ENCODE data around the gene ITGB4. TPM values are rescaled to one million over a fixed set of nuclear protein-coding genes. Genes with fewer than 3 reads are reported as not detected.
A peak's percentile ranks its signal among the peaks of the same experiment; 100 is the strongest.
"Not testable (repeated sequence)": the region's sequence is repeated elsewhere in the genome, so short reads cannot be mapped to it uniquely, and the experiment has no call there.

ITGB4 gene
- total RNA-seq, 2 experiments from 2014 or later: 0.81 to 1.3 TPM

DNA sequence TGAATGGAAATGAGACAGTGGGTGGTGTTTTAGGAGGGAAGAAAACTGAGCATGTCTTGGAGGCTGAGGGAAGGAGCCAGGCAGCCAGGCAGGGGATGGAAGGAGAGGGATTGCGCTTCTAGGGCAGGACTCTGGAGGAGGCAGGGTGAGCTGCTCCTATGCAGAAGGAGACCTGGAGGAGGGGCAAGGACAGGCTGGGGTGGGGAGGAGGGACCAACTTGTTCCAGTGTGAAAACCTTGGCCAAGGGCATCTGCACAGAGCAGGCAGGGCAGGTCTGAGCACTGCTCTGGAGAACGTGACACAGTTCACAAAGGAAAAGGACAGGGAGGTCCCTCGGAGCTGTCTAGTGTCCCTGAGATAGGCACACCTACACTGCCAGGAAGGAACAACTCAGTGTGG, 38.2 kb downstream of the ITGB4 start:
- CTCF ChIA-PET: no interaction called here
- intact Hi-C loops (cut with DNase I, micrococcal nuclease): loop anchor here in 1 of 2 experiments (10.0 kb wide), 1 partner anchor 495 kb away; the partner anchor contains the start of genes GGA3 and MRPS7
- ATAC-seq (ENCODE audit: poor library complexity): no peak

DNA sequence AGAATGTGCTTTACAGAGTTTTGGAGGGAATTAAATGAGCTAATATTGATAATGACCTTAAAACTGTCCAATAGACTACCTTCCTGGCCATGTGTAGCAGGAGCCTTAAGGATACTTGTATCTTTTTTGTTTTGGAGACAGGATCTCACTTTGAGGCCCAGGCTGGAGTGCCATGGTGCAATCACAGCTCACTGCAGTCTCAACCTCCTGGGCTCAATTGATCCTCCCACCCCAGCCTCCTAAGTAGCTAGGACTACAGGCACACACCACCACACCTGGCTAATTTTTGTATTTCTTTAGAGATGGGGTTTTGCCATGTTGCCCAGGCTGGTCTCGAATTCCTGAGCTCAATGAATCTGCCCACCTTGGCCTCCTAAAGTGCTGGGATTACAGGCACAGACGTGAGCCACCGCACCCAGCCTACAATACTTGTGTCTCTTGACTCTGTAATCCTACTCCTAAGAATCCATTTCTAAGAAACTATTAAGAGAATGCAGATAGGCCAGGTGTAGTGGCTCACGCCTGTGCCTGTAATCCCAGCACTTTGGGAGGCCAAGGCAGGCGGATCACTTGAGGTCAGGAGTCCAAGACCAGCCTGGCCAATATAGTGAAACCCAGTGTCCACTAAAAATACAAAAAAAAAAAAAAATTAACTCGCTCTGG, 38.9 kb downstream of the ITGB4 start:
- H3K27ac Mint-ChIP-seq, CTCF ChIA-PET: not testable (repeated sequence)
- intact Hi-C loops (cut with DNase I, micrococcal nuclease): loop anchor here in 1 of 2 experiments (5.0 to 10.0 kb wide), 3 partner anchors 142 to 495 kb away; partner anchors contain the start of genes GGA3, MRPL38 and MRPS7

More for the DNA sequence above, 38.2 kb downstream of the ITGB4 start:
- Mint-ChIP-seq H3K27me3 (no peaks in the 10 kb centered on the region), H3K4me1 (ENCODE audit: low read depth) (peaks cover 21% of the 10 kb centered on the region), H3K36me3 (ENCODE audit: low read depth) (no peaks in the 10 kb centered on the region), H3K9me3 (no peaks in the 10 kb centered on the region), H3K27ac (no peak overlapping the region), H3K4me3 (no peak overlapping the region)
- POLR2A ChIA-PET: interaction anchor here (8.0 kb wide), 1 partner anchor 17 kb away, joined by 246 read pairs; a partner anchor contains a TSS
- Histone ChIP-seq H3K9me3 (ENCODE audit: control insufficient read depth in 1 of 2, insufficient read depth in 1 of 2, low read length in 2 of 2) (no peaks in the 10 kb centered on the region), H3K27ac (ENCODE audit: low read depth in 1 of 2, low read length in 2 of 2) (no peak overlapping the region), H3K36me3 (ENCODE audit: insufficient read depth, low read length) (peaks cover 3% of the 10 kb centered on the region), H3K4me3 (ENCODE audit: low read length) (no peak overlapping the region), H3K27me3 (ENCODE audit: control insufficient read depth in 1 of 2, insufficient read depth in 2 of 2, low read length in 2 of 2) (no peaks in the 10 kb centered on the region), H3K4me1 (ENCODE audit: insufficient read depth, low read length) (peaks cover 21% of the 10 kb centered on the region)
- DNase-seq: no peak
- TF ChIP-seq CTCF (IDR thresholded peaks at IDR 0.05): no peak

DNA sequence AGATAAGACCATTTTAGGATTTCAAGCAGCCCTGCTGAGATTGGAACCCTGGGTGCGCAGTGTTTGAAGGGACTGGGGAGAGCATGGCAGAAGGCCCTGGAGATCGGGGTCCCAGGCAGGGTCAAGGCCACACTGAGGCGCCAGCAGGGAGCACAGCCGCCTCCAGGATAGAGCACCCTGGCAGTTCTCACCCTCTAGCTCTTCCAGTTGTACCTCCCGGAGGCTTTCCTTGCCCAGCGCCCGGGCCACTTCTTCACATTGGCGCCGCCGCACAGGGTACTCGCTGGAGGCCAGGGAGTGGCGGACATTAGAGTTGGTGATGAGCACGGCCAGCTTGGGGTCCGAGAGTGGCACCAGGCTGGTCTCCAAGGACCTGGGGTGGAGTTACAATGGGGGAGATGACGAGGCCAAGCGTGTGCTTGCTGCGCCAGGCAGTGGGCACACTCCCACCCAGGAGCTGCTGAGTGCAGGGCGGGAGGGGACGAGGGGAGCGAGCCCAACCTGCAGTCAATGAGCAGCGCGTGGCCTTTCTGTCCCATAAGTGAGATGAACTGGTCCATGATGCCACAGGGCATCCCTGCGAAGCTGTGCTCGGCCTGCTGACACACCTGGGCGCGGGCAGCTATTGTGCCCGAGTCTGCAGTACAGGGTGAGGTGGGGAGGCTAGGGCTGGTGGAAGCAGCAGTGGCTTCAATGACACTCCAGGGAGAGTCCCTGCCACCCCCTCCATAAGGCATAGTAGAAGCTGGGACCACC, 41.4 kb downstream of the ITGB4 start:
- Histone ChIP-seq H3K36me3 (ENCODE audit: insufficient read depth, low read length) (peaks cover 3% of the 10 kb centered on the region), H3K27me3 (ENCODE audit: control insufficient read depth in 1 of 2, insufficient read depth in 2 of 2, low read length in 2 of 2) (no peaks in the 10 kb centered on the region), H3K9me3 (ENCODE audit: control insufficient read depth in 1 of 2, insufficient read depth in 1 of 2, low read length in 2 of 2) (no peaks in the 10 kb centered on the region), H3K4me1 (ENCODE audit: insufficient read depth, low read length) (peaks cover 24% of the 10 kb centered on the region), H3K27ac (ENCODE audit: low read depth in 1 of 2, low read length in 2 of 2) (no peak overlapping the region), H3K4me3 (ENCODE audit: low read length) (no peak overlapping the region)
- intact Hi-C loops (cut with DNase I, micrococcal nuclease): loop anchor here in 1 of 2 experiments (5.0 kb wide), 2 partner anchors 140 to 245 kb away; partner anchors contain the start of gene MRPL38
- TF ChIP-seq CTCF (IDR thresholded peaks at IDR 0.05): no peak
- CTCF ChIA-PET: interaction anchor here (0.9 to 5.5 kb wide), 7 partner anchors 9 to 85 kb away, joined by 3 to 47 read pairs (median 3); partner anchors contain the start of gene ITGB4
- Mint-ChIP-seq H3K9me3 (no peaks in the 10 kb centered on the region), H3K27me3 (no peaks in the 10 kb centered on the region), H3K4me1 (ENCODE audit: low read depth) (peaks cover 16% of the 10 kb centered on the region), H3K27ac (no peak overlapping the region), H3K4me3 (peak overlapping the region; percentile 63), H3K36me3 (ENCODE audit: low read depth) (no peaks in the 10 kb centered on the region)
- ATAC-seq (ENCODE audit: poor library complexity) (no peak), DNase-seq (no peak)
- POLR2A ChIA-PET: interaction anchor here (0.7 to 8.0 kb wide), 3 partner anchors 9 to 22 kb away, joined by 4 to 246 read pairs (median 55); partner anchors contain the start of gene UNK

More for the DNA sequence above, 38.9 kb downstream of the ITGB4 start:
- H3K4me3 ChIP-seq (ENCODE audit: low read length); H3K9me3 Mint-ChIP-seq; H3K4me3 Mint-ChIP-seq; H3K9me3 ChIP-seq (ENCODE audit: control insufficient read depth in 1 of 2, insufficient read depth in 1 of 2, low read length in 2 of 2); H3K36me3 Mint-ChIP-seq (ENCODE audit: low read depth); H3K27ac ChIP-seq (ENCODE audit: low read depth in 1 of 2, low read length in 2 of 2); H3K36me3 ChIP-seq (ENCODE audit: insufficient read depth, low read length); DNase-seq; H3K27me3 ChIP-seq (ENCODE audit: control insufficient read depth in 1 of 2, insufficient read depth in 2 of 2, low read length in 2 of 2); ATAC-seq (ENCODE audit: poor library complexity); H3K27me3 Mint-ChIP-seq: not testable (repeated sequence)
- POLR2A ChIA-PET: interaction anchor here (8.0 kb wide), 1 partner anchor 16 kb away, joined by 246 read pairs; a partner anchor contains a TSS
- H3K4me1 ChIP-seq (ENCODE audit: insufficient read depth, low read length): peaks cover 21% of the 10 kb centered on the region
- peaks cover 16% of the 10 kb centered on the region for H3K4me1 Mint-ChIP-seq (ENCODE audit: low read depth)

Data from CD4-positive, alpha-beta T cell (primary cell).